ENCODE results near the gene SLC39A3. TPM values are rescaled to one million over a fixed set of nuclear protein-coding genes. Genes with fewer than 3 reads are reported as not detected.
A peak's percentile ranks its signal among the peaks of the same experiment; 100 is the strongest.

SLC39A3 gene
- total RNA-seq, 1 donor from 2014 or later = 34.3 TPM

- no peak for ATAC-seq (ENCODE audit: low read depth)
- Mint-ChIP-seq H3K27ac (peak overlapping the region; percentile 90), H3K9me3 (no peaks in the 10 kb centered on the region), H3K27me3 (no peaks in the 10 kb centered on the region), H3K4me3 (peak overlapping the region; percentile 86), H3K36me3 (ENCODE audit: low read depth) (peaks cover 9% of the 10 kb centered on the region), H3K4me1 (peaks cover 78% of the 10 kb centered on the region)
- DNase-seq = no peak
- CTCF ChIA-PET = interaction anchor here (1.5 kb wide), 1 partner anchor 135 kb away, joined by 11 read pairs; no protein-coding TSS in a partner anchor
- no peak for TF ChIP-seq CTCF (IDR thresholded peaks at IDR 0.05)
- POLR2A ChIA-PET = interaction anchor here (0.6 to 1.2 kb wide), 9 partner anchors 36 to 357 kb away, joined by 3 to 8 read pairs (median 5); partner anchors contain the start of genes GADD45B, ZNF554 and ZNF555
- intact Hi-C loops (cut with micrococcal nuclease) = loop anchor here (1.0 kb wide), 4 partner anchors 43 to 356 kb away; partner anchors contain the start of genes SLC39A3, TIMM13 and ZNF555
Observed at GRCh38 chr19:2783781-2784145, 43.9 kb upstream of the SLC39A3 start.

- ChIA-PET CTCF (interaction anchor here (1.5 kb wide), 1 partner anchor 135 kb away, joined by 11 read pairs; no protein-coding TSS in a partner anchor), POLR2A (interaction anchor here (0.6 to 1.2 kb wide), 13 partner anchors 34 to 1514 kb away, joined by 3 to 8 read pairs (median 4); partner anchors contain the start of genes CIRBP, GADD45B, ZNF554 and ZNF555)
- ATAC-seq (ENCODE audit: low read depth) (peak; percentile 65), DNase-seq (peak; percentile 90)
- peaks cover 76% of the 10 kb centered on the region for H3K4me1 Mint-ChIP-seq
- intact Hi-C loops (cut with micrococcal nuclease) = loop anchor here (1.0 kb wide), 4 partner anchors 43 to 356 kb away; partner anchors contain the start of genes SLC39A3, TIMM13 and ZNF555
- H3K4me3 Mint-ChIP-seq = peak within 1 kb of the TSS; percentile 86
- no peak for TF ChIP-seq CTCF (IDR thresholded peaks at IDR 0.05)
- H3K27ac Mint-ChIP-seq = peak within 1 kb of the TSS; percentile 90
- H3K27me3 Mint-ChIP-seq = no peaks in the 10 kb centered on the region
- peaks cover 10% of the 10 kb centered on the region for H3K36me3 Mint-ChIP-seq (ENCODE audit: low read depth)
- no peaks in the 10 kb centered on the region for H3K9me3 Mint-ChIP-seq
Observed at GRCh38 chr19:2782936-2783780, 43.3 kb upstream of the SLC39A3 start, which contains the start of gene SGTA. Gene SGTA, minus strand, starts transcription at chr19:2783273. Its CDS starts 14,205 bp downstream, at chr19:2769068.

- TF ChIP-seq CTCF (IDR thresholded peaks at IDR 0.05) = no peak
- intact Hi-C loops (cut with micrococcal nuclease) = no loop called here
- peak overlapping the region; percentile 86 for H3K4me3 Mint-ChIP-seq
- H3K4me1 Mint-ChIP-seq = peaks cover 69% of the 10 kb centered on the region
- peak; percentile 23 for DNase-seq
- H3K36me3 Mint-ChIP-seq (ENCODE audit: low read depth) = peaks cover 13% of the 10 kb centered on the region
- H3K9me3 Mint-ChIP-seq = no peaks in the 10 kb centered on the region
- no peaks in the 10 kb centered on the region for H3K27me3 Mint-ChIP-seq
- peak overlapping the region; percentile 90 for H3K27ac Mint-ChIP-seq
- POLR2A ChIA-PET = interaction anchor here (0.7 to 1.1 kb wide), 5 partner anchors 33 to 1514 kb away, joined by 3 to 7 read pairs (median 5); partner anchors contain the start of genes CIRBP, GADD45B and ZNF555
- no peak for ATAC-seq (ENCODE audit: low read depth)
- CTCF ChIA-PET = interaction anchor here (1.5 to 2.2 kb wide), 2 partner anchors 134 kb away, joined by 10 to 11 read pairs; no protein-coding TSS in a partner anchor
Observed at GRCh38 chr19:2782329-2782935, 42.6 kb upstream of the SLC39A3 start.

- no peak for ATAC-seq (ENCODE audit: low read depth)
- Mint-ChIP-seq H3K36me3 (ENCODE audit: low read depth) (peaks cover 17% of the 10 kb centered on the region), H3K27ac (no peak overlapping the region), H3K4me1 (peaks cover 66% of the 10 kb centered on the region), H3K9me3 (no peaks in the 10 kb centered on the region), H3K4me3 (no peak overlapping the region), H3K27me3 (no peaks in the 10 kb centered on the region)
- TF ChIP-seq CTCF (IDR thresholded peaks at IDR 0.05) = no peak
- intact Hi-C loops (cut with micrococcal nuclease) = no loop called here
- ChIA-PET CTCF (interaction anchor here (1.0 to 2.2 kb wide), 3 partner anchors 61 to 132 kb away, joined by 3 to 10 read pairs (median 3); partner anchors contain the start of gene ZNF555), POLR2A (no interaction called here)
- DNase-seq = no peak
Observed at GRCh38 chr19:2780284-2780683, 40.5 kb upstream of the SLC39A3 start.

Measured in activated B cell treated with CpG ODN at 0.5 μM for 24 hours (primary cell).